ENCODE measurements around the gene SLC13A4.

- TF ChIP-seq CTCF (IDR thresholded peaks at IDR 0.05; ENCODE audit: low read depth, low read length, missing input control) (no peak), GABPA (IDR thresholded peaks at IDR 0.05 in 1 of 2, conservative IDR thresholded peaks at IDR 0.05 in 1 of 2) (no peak), REST (IDR thresholded peaks at IDR 0.05) (no peak), TAF1 (conservative IDR thresholded peaks at IDR 0.05) (no peak), RAD21 (IDR thresholded peaks at IDR 0.05) (no peak), MAX (IDR thresholded peaks at IDR 0.05) (no peak), SP1 (IDR thresholded peaks at IDR 0.05) (no peak), YY1 (IDR thresholded peaks at IDR 0.05) (no peak), RXRA (IDR thresholded peaks at IDR 0.05) (no peak), EGR1 (IDR thresholded peaks at IDR 0.05; ENCODE audit: low read depth in 2 of 2) (no peak), FOXA1 (IDR thresholded peaks at IDR 0.05) (no peak), ATF3 (IDR thresholded peaks at IDR 0.05) (no peak), JUND (IDR thresholded peaks at IDR 0.05) (no peak)
Observed at GRCh38 chr7:135747366-135747765, 19.4 kb upstream of the SLC13A4 start.

All from liver (tissue), 3 donors.